ENCODE results near the gene ARHGAP33.
"Not testable (repeated sequence)": the region's sequence is repeated elsewhere in the genome, so short reads cannot be mapped to it uniquely, and the experiment has no call there.

Gene ARHGAP33

DNA sequence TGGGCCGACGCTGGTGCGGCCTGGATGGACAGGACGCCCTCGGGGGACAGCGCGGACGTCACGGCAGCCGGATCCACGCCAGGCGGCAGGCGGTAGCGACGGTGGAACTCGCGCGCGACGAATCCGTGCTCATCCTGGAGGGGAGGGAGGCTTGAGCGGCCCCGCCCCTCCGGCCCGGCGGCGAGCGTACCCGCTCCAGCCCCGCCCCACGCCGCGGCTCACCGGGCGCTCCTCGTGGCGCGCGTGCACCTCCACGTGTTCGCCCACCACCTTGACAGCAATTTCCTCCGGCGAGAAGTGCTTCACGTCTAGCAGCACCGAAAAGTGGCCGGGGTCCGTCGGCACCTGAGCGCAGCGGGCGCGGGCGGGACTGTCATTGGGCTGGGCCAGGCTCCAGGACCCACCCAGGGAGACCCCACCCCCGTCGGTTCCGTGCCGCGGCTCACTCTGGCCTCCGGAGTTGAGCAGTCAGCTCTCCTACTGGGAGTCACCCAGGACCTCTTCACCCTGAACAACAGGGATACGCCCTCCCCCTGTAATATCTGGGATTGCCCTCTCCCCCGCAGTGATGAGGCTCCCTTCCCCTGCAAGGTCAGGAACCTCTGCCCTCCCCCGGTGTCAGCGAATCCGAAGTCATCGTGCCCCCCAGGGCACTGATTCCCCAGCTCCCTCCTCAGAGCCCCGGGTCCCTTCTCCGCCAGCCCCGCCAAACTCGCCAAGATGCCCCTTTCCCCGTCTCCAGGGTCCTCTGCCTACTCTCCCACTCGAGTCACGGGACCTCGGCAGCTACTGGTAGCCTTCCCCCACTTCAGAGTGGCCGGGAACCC lies 19.6 kb upstream of the ARHGAP33 start:
- no peak for DNase-seq

DNA sequence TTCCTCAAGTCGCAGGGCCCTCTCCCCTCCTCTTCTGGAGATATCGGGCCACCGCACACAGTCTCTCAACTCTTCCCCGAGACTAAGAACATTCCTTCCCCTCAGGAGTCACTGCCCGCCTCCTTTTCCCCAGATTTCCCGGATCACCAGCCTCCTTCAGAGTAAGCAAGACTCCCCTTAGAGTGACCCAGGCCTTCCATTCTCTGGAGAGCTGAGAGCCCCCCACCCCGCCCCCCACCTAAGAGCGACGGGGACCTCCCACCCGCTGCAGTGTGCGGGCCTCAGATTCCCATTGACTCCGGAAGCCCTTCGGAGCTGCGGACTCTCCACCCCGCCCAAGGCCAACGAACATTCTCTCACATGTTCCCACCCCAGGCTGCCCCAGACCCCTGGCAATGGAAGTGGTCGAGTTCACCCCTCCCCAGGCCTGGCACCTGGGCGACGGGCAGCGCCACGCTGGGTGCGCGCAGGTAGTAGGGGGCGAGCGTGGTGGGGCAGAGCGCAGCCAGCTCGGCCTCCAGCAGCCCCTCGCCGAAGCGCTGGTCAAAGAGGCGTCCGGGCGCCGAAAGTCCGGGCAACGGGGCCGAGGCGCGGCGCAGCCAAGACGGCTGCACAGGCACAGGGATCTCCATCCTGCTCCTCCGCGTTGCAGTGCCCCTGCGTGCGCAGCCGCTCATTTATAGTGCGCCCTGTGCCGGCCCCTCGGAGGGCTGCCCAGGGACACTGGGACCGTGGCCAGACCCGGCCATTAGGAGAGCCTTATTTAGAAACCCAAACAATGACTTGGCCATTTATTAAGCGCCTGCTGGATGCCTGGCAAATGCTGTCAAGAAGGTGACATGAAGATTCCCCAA lies 18.8 kb upstream of the ARHGAP33 start, which contains the start of gene HSPB6:
Gene HSPB6, minus strand, starts transcription at position 653 of the 854 bp plus-strand sequence. Its CDS starts 21 bp downstream, at position 632.
- DNase-seq, result no peak

DNA sequence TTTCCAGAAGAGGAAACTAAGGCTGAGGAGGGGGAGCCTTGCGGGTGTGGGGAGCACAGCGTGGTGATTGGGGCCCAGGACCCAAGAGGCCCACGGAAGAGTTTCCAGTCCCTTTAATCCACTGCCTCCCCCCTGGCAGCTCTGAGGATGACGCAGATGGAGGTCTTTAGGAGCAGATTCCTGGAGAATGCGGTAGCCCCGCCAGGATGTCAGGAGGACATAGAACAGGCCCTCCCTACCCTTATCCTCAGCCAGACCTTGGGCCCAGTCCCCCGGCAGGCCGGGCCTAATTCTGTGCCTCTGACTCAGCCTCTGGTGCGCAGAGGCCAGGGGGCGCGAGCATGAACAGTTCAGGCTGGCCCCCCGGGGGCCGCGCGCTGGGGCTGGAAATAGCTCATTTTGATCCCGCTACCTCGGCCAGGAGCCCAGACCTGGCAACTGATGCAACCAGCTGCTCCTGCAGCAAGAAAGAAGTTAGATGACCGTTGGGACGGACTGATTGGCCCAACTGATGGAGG lies 18.1 kb upstream of the ARHGAP33 start:
- DNase-seq, result no peak

DNA sequence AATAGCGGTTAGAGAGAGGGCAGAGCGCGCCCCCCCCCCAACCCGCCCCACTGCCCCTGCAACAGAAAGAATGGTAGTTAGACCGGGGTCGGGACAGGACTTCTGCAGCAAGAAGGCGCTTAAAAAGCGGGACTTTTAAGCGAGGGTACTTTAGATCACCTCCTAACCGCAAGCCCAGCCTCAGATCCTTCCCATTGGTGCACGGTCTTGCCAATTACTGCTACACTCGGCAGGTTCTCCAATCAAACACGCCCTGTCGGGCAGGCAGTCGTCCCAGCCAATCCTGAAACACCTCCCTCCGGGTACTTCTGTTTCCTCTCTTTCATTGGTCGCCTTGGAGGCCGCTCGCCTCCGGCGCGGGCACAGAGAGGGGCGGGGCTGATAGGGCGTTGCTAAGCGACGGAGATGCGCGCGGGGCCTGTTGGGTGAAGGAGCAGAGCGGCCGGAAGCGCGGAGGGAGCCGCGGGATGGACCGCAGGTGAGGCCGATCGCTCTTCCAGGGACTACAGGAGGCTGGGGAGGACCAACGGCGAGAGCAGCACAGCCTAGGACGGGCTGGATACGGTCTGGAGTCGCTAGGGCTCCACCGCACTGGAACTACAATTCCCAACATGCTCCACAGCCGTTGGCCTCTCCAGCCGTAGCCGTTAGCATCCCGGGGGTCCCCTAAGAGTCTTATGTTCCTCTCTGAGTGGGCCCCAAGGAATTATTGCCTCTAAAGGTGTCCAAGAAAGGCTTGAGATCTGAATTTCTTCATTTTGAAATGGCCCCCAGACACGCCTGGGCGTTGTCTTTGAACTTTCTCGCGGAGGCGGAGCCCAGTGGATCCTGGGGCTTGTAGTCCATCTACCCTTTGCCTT lies 17.4 kb upstream of the ARHGAP33 start, which contains the start of gene PROSER3:
Gene PROSER3, plus strand, starts transcription at position 428 of the 860 bp plus-strand sequence. Its CDS starts 40 bp downstream, at position 468.
- peak; percentile 93 to 97 for DNase-seq

DNA sequence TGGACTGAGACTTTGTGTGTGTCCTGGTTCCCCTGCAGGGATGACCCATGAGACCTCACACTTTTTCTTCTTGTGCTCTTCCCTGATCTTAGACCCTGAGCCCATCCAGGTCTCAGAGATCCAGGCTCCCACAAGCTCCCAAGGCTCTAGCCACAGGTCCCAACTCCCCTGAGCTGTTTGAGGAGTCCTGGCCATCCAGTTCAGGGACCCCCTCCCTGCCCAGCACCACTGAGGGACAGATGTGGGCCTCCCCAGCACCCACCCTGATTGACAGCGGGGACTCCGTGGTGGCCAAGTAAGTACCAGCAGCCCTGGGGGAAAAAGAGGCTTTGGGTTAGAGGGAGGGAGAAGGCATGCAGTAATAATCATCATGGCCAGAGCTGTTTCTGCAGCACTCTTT lies 15.7 kb upstream of the ARHGAP33 start:
- DNase-seq, result no peak

DNA sequence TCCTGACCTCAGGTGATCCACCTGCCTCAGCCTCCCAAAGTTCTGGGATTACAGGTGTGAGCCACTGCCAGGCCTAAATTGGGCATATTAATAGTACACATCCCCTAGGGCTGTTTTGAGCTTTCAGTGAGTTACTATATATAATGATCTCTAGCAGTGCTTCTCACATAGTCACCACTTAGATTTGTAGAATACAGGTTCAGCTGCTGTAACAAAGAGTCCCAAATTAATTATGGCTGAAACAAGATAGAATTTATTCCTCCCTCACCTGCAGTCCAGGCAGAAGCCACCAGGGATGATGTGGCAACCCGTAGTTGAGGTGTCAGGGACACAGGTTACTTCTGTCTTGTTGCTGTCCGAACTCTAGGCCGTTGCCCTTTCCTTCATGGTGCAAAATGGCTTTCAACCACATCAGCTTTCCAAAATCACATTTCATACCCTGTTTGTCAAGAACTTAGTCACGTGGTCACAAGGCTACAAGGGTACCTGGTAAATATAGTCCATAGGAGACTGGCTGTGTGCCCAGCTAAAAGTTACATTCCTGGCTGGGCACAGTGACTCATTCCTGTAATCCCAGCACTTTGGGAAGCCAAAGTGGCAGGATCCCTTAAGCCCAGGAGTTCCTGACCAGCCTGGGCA lies 14.5 kb upstream of the ARHGAP33 start:
- DNase-seq, result no peak

DNA sequence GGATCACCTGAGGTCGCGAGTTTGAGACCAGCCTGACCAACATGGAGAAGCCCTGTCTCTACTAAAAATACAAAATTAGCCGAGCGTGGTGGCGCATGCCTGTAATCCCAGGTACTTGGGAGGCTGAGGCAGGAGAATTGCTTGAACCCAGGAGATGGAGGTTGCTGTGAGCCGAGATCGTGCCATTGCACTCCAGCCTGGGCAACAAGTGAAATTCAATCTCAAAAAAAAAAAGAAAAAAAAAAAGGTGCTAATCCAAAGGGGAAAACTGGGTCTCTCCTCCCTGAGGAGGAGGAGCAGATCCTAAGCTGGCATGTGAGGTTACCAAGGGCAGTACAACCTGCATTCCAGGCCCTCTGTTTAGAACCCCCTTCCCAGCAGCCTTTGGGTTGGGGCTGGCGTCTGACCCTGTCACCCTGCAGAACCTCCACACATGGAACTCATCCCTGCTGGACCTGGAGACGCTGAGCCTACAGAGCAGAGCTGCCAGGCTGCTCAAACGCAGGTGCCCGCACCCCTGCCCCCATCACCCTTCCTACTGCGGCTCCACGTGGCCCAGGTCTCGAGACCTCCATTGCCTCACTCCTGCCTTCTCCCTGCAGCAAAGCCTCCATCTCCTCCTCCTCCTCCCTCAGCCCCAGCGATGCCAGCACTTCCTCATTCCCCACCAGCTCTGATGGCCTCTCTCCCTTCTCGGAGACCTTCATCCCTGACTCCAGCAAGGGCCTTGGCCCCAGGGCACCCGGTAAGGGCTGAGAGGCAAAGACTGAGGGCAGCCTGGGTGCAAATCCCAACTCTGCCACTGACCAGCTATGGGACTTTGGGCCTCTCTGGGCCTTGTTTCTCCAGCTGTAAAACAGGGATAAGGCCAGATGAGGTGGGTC lies 10.7 kb upstream of the ARHGAP33 start:
- DNase-seq, result no peak

DNA sequence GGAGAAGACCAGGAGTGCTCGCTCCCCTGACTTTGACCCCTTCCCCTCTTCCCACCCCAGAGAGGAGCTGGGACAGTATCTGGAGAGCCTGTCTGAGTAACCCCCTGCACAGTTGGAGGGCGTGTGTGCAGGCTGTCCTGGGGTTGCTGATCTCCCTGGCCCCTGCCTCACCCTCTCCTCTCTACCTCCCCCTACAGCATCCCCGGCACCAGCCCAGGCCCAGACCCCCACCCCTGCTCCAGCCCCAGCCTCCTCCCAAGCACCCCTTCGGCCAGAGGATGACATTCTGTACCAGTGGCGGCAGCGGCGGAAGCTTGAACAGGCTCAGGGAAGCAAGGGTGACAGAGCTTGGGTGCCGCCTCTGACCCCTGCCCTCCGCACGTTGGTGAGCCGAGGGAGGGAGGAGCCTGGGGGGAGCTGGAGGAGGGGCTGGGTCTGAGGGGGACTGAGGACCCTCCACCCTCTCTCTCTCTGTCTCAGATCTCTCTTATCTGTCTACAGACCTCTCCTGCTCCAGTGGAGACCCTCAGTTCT lies 8.7 kb upstream of the ARHGAP33 start:
- DNase-seq, result no peak

DNA sequence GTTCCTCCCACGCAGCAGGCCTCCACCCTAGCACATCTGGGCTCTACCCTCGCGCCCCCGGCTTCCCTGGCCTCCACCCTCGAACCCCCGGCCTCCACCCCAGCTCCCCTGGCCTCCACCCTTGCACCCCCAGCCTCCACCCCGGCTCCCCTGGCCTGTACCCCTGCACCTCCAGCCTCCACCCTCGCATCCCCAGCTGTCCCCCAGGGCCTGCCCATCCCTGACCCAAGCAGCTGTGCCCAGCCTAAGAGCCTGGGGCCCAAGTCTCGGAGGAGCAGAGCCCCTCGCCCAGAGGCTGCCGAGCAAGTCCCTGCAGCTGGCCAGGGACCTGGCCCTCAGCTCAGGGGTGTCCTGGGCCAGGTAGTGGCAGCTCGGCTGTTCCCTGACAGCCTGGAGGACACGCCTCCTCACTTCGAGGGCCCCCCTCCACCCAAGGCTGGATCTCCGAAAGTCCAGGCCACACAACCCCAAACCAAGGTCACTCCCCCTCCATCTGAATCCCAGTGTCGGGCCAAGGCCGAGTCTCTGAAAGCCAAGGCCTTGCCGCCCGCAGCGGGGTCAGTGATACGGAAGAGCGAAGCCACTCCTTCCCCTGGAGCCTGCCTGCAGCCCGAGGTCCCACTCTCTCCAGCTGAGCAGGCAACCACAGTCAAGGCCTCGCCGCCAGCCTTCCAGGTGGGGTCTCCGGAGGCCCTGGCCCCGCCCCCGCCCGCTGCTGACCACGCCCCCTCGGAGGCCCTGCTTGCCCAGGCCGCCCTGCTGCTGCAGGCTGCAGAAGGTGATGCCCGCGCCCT lies 7.9 kb upstream of the ARHGAP33 start:
- DNase-seq, result no peak

DNA sequence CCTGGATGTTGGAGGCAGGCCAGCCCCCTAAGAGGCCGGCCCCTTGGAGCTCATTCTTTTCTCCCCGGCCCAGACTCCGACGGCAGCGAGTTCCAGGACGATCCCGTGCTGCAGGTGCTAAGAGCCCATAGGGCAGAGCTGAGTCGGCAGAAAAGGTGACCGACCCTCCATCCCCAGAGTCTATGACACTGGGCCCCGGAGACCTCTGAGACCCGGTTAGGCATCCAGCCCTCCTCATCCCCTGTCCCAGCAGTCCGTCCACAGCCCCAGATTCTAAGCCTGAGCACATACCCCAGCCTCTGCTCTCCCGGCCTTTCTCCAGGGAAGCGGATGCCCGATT lies 7.3 kb upstream of the ARHGAP33 start:
- DNase-seq, result no peak

DNA sequence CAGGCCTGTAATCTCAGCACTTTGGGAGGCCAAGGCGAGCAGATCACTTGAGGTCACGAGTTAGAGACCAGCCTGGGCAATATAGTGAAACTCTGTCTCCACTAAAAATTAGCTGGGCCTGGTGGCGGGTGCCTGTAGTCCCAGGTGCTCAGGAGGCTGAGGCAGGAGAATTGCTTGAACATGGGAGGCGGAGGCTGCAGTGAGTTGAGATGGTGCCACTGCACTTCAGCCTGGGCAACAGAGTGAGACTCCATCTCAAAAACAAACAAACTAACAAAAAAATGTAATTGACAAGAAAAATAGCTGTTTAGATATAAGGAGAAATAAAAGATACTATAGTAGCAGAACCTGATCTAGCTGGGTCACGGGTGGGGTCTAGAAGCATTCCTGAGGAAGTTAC lies 3.0 kb upstream of the ARHGAP33 start:
- DNase-seq, result not testable (repeated sequence)

DNA sequence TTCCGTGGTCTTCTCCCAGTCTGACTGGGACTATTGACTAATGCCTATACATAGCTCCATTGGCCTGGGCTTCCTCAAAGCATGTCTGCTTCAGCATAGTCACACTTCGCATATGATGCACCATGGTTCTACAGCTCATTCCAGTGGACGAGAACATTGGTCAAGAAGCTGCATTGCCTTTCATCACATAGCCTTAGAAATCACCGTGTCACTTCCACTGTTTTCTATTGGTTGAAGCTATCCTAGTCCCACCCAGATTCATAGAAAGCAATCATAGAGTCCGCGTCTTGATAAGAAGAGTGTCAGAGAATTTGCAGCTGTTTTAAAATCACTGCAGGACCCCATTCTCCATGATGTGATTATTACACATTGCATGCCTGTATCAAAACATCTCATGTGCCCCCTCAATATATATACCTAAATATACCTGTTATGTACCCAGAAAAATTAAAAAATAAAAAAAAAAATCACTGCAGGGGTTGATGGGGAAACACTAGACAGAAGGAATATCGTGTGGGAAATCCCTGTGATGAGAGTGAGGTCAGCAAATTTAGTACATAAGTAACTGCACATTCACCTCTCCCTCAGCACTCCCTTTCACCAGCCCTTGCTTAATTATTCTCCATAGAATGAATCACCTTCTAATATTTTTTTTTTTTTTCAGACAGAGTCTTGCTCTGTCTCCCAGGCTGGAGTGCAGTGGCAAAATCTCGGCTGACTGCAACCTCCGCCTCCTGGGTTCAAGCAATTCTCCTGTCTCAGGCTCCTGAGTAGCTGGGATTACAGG lies 2.2 kb upstream of the ARHGAP33 start:
- no peak for DNase-seq

DNA sequence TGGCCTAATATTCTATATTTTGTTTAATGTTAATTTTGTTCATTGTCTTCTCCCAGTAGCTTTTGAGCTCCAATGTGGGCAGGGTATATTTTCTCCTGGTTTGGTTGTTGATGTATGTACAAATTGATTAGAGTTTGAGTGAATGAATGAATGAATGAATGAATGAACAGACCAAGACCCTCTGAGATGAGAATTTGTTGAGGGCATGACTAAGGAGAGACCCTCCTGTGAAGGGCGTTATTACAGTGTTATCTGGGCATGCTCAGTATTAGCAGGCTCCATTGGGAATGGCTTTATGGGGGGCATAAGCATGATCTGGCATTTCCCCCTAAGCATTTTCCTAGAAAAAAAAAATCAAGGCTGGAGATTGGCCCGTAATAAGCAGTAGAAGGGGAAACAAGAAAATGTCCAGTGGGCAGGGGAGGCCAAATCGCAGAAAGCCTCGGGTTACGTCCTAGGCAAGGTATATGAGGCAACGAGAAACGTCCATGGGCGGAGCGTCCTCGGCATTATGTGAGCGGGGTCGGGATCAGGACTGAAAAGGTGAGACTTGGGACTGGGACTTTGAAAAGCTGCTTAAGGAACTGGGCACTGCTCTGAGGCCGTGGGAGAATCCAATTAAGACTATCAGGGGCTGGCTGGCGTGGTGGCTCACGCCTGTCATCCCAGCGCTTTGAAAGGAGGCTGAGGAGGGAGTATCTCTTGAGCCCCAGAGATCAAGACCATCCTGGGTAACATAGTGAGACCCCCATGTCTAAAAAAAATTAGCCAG lies 904 bp upstream of the ARHGAP33 start:
- DNase-seq, result no peak

DNA sequence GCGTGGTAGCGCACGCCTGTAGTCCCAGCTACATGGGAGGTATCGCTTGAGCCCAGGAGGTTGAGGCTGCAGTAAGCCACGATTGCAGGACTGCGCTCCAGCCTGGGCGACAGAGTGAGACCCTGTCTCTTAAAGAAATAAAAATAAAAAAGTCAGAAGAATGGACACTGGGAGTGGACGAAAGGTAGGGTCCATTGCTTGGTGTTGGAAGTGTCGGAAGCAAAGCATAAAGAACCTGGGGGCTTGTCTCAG lies 392 bp upstream of the ARHGAP33 start:
- DNase-seq, result no peak

DNA sequence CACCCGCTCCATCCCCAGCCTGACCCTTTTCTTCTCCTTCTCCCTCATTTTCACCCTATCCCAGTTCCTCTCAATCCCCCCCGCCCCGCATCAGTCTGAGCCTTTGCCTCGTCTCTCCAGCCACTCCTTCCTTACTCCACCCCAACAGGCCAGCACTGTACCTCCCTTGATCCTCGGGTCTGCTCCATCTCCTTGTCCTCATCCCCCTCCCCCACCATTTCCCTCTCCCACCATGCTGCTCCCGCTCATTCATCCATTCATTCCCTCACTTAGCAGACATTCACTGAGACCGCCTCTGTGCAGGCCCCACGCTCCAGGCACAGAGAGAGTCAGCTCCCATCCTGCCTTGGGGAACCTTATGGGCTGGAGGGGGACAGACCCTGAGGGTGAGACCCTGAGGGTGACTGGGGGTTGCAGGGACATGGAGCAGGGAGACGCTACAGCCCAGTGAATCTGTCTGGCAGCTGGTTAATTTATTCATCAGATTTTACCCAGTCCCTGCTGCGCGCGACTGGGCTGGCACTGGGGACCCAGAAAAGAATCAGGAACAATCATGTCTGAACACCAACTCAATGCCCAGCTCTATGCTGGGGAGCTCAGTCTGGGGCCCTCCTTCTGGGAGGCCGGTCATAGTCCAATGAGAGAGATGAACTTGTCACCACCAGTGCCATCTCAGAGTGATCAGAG lies 881 bp downstream of the ARHGAP33 start:
- DNase-seq, result no peak

DNA sequence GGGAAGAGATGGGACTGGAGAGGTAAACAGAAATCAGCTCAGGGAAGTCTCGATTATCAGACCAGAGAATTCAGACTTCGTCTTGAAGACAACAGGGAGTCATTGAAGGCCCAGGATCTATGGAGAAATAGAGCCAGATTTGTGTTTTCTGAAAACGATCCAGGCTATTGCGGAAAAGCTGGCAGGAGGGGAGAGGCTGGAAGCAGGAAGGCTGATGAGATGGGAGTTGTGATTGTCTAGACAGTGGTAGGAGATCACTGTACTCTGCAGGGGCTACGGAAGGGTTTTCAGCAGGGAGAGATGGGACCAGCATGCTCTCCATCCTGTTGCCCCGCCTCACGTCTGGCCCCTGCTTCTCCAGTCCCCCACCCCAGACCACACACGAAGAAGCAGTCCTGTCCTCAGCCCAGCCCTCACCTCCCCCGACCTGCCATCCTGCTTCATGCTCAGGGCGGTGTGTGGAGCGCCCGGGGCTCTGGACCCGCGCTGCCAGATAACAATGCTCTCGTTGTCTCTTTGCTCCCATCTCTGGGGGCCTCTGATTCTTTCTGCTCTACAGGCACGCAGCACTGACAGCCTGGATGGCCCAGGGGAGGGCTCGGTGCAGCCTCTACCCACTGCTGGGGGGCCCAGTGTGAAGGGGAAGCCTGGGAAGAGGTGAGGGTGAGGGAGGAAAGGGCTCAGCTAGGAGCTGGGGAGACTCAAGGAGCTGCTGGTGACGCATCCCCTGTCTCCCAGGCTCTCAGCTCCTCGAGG lies 1.9 kb downstream of the ARHGAP33 start:
- DNase-seq, result no peak

DNA sequence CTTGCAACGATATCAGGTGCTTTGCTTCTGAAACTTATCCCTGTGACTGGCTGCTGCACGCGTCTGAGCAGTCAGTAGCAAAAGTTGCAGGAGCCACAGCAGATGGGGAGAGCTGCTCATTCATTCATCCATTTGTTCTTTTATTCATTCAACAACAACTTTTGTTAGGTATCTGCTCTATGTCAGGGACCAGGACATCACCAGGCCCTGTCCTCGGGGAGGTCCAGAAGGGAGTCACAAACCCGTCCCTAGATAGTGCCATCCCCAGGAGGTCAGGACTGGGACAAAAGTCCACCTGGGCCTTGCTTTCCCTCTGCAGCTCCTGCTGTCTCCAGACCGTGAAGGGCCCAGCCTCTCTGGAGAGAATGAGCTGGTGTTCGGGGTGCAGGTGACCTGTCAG lies 2.6 kb downstream of the ARHGAP33 start:
- DNase-seq, result no peak
